HG03060 (cell line): Measurements from ENCODE around the gene ZNF227.
"Not testable (repeated sequence)": the region's sequence is repeated elsewhere in the genome, so short reads cannot be mapped to it uniquely, and the experiment has no call there.

Source experiments
- ATAC-seq: cut with Tn5 transposase; IDR thresholded peaks from one replicate; pipeline ENCODE4 v1.9.1; 2021; ENCODE audit warnings: low read depth, moderate number of reproducible peaks; ENCODE audit not compliant: unreplicated experiment

The ZNF227 gene

DNA sequence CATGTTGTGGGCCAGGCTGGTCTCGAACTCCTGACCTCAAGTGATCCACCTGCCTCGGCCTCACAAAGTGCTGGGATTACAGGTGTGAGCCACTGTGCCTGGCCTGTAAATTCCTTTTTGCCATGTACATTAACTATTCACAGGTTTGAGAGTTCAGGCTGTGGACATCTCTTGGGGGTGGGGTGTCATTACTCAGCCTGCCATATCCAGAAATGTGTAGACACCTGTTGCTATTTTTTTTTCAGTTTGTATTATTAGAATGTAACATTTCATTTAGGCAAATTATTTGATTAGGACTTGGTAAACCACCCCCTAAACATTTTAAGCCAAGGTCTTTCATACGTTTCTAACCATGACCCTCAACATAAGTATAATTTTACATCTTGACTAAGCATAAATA lies 20.5 kb downstream of the ZNF227 start:
- no peak for ATAC-seq

DNA sequence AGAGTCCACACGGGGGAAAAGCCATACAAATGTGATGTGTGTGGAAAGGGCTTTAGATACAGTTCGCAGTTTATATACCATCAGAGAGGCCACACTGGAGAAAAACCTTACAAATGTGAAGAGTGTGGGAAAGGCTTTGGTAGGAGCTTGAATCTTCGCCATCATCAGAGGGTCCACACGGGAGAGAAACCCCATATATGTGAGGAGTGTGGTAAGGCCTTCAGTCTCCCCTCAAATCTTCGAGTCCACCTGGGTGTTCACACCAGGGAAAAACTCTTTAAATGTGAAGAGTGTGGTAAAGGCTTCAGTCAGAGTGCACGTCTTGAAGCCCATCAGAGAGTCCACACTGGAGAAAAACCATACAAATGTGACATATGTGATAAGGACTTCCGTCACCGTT lies 24.1 kb downstream of the ZNF227 start:
- no peak for ATAC-seq

DNA sequence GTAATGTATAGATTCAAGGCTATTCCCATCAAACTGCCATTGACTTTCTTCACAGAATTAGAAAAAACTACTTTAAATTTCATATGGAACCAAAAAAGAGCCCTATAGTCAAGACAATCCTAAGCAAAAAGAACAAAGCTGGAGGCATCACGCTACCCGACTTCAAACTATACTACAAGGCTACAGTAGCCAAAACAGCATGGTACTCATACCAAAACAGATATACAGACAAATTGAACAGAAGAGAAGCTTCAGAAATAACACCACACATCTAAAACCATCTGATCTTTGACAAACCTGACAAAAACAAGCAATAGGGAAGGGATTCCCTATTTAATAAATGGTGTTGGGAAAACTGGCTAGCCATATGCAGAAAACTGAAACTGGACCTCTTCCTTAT lies 40.0 kb downstream of the ZNF227 start:
- ATAC-seq: not testable (repeated sequence)

DNA sequence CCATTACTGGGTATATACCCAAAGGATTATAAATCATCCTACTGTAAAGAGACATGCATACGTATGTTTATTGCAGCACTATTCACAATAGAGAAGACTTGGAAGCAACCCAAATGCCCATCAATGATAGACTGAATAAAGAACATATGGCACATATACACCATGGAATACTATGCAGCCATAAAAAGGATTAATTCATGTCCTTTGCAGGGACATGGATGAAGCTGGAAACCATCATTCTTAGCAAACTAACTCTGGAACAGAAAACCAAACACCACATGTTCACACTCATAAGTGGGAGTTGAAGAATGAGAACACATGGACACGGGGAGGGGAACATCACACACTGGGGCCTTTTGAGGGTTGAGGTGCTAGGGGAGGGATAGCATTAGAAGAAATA lies 41.1 kb downstream of the ZNF227 start:
- ATAC-seq: not testable (repeated sequence)

DNA sequence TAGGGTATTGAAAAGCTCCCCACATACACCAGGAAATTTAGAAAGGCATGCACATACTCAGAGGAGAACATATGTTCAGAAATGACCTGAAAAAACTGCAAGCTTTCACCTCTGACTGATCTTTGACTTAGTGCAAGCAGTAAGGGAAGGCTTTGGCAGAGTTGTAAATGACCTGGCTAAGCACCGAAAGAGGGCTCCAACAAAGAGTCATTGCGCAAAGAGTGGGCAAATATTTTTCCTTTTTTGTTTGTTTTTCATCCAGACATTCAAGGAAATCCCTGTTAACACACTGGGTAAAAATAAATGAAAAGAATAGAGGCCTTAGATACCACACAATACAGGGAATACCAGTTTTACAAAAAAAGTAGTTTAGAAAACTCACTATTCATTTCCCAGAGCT lies 42.2 kb downstream of the ZNF227 start:
- no peak for ATAC-seq

DNA sequence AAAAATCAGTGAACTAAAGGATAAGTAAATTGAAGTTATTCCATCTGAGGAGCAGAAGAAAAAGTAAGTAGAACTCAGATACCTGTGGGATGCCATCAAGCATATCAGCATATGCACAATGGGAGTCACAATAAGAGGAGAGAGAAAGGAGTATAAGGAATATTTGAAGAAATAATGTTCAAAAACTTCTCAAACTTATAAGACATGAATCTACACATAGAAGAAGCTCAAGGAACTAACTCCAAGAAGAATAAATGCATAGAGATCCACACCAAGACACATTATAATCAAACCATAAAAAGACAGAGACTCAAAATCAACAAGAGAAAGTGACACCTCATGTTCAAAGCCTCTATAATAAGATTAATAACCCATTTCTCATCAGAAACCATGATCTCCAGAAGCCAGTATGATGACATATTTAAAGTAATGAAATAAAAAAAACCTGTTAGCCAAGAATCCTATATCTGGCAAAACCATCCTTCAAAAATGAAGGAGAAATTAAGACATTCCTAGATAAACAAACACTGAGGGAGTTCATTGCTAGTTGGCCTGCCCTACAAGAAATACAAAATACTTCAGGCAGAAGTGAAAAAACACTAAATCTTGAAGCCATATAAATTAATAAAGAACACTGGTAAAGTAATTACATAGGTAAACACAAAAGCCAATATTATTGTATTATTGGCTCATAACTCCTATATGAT lies 43.5 kb downstream of the ZNF227 start:
- no peak for ATAC-seq

DNA sequence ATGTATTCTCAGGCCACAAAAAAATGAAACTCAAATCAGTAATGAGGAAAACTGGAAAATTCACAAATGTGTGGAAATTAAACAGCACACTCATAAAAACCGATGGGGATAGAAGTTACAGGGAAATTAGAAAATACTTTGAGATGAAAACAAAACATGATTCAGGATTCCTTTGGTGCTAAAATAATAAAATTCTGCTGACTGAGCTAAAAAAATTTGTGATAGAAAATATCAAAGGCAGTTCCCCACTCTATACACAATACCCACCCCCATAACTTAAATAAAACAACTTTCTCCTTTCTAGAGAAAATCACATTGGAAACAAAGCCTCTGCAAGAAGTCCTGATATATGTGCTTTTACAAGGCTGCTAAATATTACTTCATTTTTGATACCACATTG lies 45.8 kb downstream of the ZNF227 start:
- no peak for ATAC-seq

DNA sequence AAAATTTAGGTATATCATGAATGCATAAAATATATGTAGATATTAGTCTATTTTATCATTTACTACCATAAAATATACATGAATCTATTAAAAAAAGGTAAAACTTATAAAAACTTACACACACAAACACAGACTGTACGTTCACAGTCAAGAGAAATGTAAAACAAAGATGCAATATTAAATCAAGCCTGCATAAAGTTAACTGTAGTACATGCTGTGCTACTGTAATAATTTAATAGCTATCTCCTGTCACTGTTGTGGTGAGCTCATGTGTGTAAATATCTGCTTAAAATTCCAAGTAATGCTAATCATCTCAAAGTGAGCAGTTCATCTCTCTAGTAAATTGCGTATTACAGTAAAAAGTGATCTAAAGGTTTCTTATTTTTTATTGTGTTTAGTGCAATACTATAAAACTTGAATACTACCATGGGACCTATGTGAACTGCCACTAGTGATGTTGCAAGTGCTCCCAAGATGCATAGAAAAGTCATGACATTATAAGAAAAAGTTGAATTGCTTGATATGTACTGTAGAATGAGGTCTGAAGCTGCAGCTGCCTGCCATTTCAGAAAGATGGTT lies 46.6 kb downstream of the ZNF227 start:
- ATAC-seq: no peak

DNA sequence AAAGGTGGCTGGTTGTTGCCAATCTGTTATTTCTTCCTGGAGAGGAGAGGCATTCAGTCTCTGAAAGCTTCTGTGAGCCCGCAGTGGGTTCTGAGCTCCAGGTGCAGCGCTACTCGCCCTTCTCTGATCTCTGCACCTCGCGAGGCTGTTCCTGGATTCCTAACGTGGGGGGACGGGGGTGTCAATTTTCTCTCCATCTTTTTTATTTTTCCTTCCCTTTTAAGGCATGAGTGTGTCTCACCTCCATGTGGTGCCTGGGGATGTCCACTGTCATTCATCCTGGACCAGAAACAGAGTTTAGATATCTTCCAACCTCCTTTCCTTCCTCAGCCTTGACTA lies 48.0 kb downstream of the ZNF227 start:
- no peak for ATAC-seq

DNA sequence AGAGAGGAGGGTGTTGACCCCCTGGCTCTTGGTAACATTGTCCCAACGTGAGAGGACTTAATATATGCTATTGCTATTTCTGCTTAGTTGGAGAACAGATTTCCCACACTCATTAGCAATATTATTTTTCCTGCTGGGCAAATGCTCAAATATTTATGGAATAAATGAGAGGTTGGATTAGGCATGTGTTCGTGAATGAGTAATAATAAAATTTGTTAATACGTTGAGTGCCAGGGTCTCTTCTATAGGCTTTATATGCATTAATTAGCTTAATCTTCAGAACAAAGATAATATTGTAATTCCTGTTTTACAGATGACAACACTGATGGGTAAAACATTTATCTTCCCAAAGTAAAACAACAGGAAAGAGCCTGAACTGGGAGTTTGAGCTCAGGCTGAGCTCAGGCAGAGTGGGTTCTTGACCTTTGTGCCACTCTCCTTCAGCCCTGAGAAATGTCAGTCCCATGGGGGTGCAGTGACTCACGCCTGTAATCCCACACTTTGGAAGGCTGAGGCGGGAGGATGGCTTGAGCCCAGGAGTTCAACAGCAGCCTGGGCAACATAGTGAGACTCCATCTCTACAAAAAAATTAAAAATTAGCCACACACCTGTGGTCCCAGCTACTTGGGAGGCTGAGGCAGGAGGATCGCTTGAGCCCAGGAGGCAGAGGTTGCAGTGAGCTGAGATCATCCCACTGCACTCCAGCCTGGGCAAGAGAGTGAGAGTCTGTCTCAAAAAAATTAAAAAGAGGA lies 48.5 kb downstream of the ZNF227 start:
- no peak for ATAC-seq

DNA sequence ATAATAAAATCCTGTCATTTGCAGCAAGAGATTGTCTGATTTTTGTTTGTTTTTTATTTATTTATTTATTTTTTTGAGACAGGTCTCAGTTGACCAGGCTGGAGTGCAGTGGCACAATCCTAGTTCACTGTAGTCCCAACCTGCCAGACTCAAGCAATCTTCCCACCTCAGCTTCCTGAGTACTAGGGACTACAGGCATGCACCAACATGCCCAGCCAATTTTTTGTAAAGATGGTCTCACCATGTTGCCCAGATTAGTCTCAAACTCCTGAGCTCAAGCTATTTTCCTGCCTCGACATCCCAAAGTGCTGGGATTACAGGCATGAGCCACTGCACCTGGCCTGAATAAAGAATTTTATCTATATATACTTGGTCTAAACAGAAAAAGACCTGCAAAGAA lies 65.0 kb downstream of the ZNF227 start:
- ATAC-seq: no peak

DNA sequence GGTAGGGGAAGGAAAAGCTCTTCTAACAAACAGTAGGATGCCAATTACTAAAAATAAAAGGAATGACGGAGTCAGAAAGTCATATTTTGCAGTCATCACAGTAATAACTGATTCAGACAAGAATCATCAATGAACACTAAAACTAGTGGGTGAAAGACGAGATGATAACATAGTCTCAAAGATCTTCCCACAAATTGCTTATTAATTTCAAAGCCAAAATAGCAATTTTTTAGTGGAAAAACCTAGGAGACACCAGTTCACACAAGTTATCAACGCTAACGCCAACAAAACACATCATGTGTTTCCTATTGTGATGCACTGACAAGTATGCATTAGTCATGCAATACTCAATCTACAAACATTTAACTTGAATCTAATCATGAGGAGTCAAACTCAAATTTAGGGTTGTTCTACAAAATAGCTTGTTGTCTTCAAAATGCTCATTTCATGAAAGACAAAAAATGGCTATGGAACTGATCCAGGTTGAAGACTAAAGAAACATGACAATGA lies 65.9 kb downstream of the ZNF227 start:
- ATAC-seq: no peak

DNA sequence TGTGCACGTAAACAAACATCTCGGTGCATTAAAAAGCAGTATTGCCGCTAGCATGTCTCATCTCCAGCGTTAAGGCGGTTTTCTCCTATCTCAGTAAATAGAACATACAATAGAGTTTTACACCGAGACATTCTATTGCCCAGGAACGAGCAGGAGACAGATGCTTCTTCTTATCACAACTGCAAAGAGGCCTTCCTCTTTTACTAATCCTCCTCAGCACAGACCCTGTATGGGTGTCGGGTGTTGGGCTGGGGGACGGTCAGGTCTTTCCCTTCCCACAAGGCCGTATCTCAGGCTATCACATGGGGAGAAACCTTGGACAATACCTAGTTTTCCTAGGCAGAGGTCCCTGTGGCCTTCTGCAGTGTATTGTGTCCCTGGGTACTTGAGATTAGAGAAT lies 68.6 kb downstream of the ZNF227 start:
- no peak for ATAC-seq

DNA sequence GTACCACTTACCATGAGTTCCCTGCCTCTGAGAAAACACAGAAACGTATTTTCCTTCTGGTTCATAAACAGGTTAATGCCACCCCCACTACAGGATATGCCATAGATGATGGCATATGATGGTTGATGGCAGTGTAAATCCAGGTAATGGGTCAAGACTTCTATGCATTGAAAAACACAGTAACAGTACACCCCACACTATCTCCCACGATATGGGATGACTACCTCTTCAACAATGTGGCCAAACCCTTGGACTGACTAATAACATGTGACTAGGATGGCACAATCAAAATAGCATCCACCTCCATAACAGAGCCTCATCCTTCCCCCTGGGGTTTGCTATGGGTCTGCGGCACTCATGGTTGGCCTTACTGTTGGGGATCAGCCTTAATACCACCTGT lies 70.5 kb downstream of the ZNF227 start:
- no peak for ATAC-seq

DNA sequence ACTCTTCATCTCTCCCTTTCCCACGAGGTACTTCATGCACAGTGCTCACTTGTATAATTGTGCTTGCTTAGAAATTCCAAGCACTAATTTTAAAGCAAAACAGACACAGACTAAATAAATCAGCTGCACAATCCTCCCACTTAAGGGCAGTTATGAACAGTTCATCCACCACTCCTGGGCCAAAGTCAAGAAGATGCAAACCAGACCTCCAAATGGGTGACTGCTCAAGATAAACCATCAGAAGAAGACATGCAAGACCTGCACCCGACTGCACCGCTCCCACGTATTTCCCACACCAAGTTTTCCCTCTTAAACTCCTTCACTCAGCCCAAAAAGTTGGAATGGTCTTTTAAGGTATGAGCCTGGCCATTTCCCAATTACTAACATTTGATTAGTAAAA lies 72.6 kb downstream of the ZNF227 start:
- ATAC-seq: no peak
